Tibial nerve (tissue), 4 donors: ENCODE data around the gene POTEM.
"Not testable (repeated sequence)": the region's sequence is repeated elsewhere in the genome, so short reads cannot be mapped to it uniquely, and the experiment has no call there.

Experiments used
- CTCF ChIP-seq, 5 experiments: fragments of 200-600 bp in 3 of 5; fragments of 450-650 bp in 2 of 5; sonication (generic) in 3 of 5; IDR thresholded peaks; one replicate each; pipeline ENCODE4 v1.5.1; 2016 to 2019; ENCODE audit warnings: antibody characterized with exemption in 5 of 5, mild to moderate bottlenecking in 3 of 5, moderate library complexity in 2 of 5
- EP300 ChIP-seq, 2 donors: sonication (generic); formaldehyde crosslinking; IDR thresholded peaks; one replicate each; pipeline ENCODE4 v1.6.1; 2017; ENCODE audit warnings: antibody characterized with exemption in 2 of 2, mild to moderate bottlenecking in 1 of 2

GRCh38 chr14:18967134-18967533 lies at the start of gene POTEM:
- TF ChIP-seq CTCF, EP300 (IDR thresholded peaks at IDR 0.05): not testable (repeated sequence)
